Naive B cell (primary cell): ENCODE results near the gene KBTBD2. TPM values are rescaled to one million over a fixed set of nuclear protein-coding genes. Genes with fewer than 3 reads are reported as not detected.
"Not testable (repeated sequence)": the region's sequence is repeated elsewhere in the genome, so short reads cannot be mapped to it uniquely, and the experiment has no call there.

Experiments
- ATAC-seq, 2 donors: fragments of 150-1000 bp; cut with Tn5 transposase; 2 replicates each; pipeline ENCODE4 v1.10.0; 2021; ENCODE audit warnings: low read depth in 2 of 2, mild to moderate bottlenecking in 2 of 2, moderate library complexity in 2 of 2
- DNase-seq: peaks from one replicate; pipeline ENCODE4 v3.0.0; 2022
- H3K27ac Mint-ChIP-seq, 6 donors: one replicate each; pipeline ENCODE4 v1.8.0; 2020 to 2022; ENCODE audit warnings: mild to moderate bottlenecking in 6 of 6, mixed read lengths in 6 of 6, moderate library complexity in 5 of 6, inconsistent platforms in 2 of 6
- H3K27me3 Mint-ChIP-seq, 3 donors: one replicate each; pipeline ENCODE4 v1.8.0; 2021 to 2022; ENCODE audit warnings: mixed read lengths in 3 of 3, mild to moderate bottlenecking in 1 of 3
- H3K36me3 Mint-ChIP-seq, 2 donors: one replicate each; pipeline ENCODE4 v1.8.0; 2020 to 2022; ENCODE audit warnings: mixed read lengths in 2 of 2, inconsistent platforms in 1 of 2, mild to moderate bottlenecking in 1 of 2
- H3K4me1 Mint-ChIP-seq, 3 donors: one replicate each; pipeline ENCODE4 v1.8.0; 2020 to 2022; ENCODE audit warnings: mixed read lengths in 3 of 3, inconsistent platforms in 1 of 3, mild to moderate bottlenecking in 1 of 3, moderate library complexity in 1 of 3
- H3K4me3 Mint-ChIP-seq, 8 donors: one replicate each; pipeline ENCODE4 v1.8.0; 2020 to 2022; ENCODE audit warnings: mild to moderate bottlenecking in 8 of 8, mixed read lengths in 8 of 8, moderate library complexity in 8 of 8, inconsistent platforms in 2 of 8
- H3K9me3 Mint-ChIP-seq, 7 donors: one replicate each; pipeline ENCODE4 v1.8.0; 2020 to 2022; ENCODE audit warnings: mixed read lengths in 7 of 7, mild to moderate bottlenecking in 5 of 7, inconsistent platforms in 2 of 7, moderate library complexity in 1 of 7
- polyA plus RNA-seq, 6 donors: library from polyadenylated mRNA; unstranded; fragments of 300-500 nt; fragmentation: Illumina TruSeq; gene quantifications; one replicate each; pipeline ENCODE4 v1.2.3, GENCODE V29; 2021; ENCODE audit warnings: low read depth in 6 of 6

KBTBD2 gene
- polyA plus RNA-seq: 100 to 1,000 TPM in 1 of 6 donors, 10 to 100 TPM in 5; 29.8 to 112 (median 53.0) TPM

DNA sequence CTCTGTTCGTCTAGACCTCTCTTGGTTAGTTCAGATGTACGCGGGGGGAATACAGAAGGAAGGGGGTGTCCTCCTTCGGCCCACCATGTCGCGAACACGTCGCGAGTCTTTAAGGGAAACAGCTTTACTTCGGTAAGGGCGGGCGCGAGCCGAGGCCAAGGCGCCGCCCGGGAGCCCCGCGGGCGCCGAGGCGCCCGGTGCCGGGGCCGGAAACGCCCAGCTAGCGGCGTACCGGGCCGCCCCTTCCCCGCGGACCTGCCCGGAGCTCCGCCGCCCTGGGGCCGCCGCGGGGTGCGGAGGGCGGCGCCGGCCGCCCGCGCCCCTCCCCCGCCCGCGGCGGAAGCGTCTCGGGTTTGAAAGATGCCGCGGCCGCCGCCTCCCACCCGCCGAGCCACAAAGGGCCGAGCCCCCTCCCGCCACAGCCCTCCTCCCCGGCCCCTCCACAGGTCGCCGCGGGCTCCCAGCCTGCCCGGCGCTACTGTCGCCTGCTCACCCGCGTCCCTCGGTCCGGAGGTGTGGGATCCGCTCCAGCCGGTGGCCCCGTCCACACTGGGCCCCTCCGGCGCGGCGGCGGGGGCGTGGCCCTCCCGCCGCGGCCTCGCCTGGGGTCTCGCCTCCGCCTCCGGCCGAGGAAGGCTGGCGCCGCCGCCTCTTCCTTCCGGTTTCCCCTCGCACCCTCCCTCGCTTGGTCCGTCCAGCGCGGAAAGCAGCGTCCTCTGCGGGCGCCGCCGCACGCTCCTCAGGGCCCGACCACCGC is at the start of gene KBTBD2:
Gene KBTBD2, minus strand, starts transcription at position 718 of the 757 bp plus-strand sequence. CDS start 12,156 bp downstream, outside the sequence.
- Mint-ChIP-seq H3K36me3 (no peaks in the 10 kb centered on the region), H3K27me3 (peaks cover 0 to 4% (median 0%) of the 10 kb centered on the region in 3 donors), H3K4me1 (peaks cover 51 to 59% (median 53%) of the 10 kb centered on the region in 3 donors)

DNA sequence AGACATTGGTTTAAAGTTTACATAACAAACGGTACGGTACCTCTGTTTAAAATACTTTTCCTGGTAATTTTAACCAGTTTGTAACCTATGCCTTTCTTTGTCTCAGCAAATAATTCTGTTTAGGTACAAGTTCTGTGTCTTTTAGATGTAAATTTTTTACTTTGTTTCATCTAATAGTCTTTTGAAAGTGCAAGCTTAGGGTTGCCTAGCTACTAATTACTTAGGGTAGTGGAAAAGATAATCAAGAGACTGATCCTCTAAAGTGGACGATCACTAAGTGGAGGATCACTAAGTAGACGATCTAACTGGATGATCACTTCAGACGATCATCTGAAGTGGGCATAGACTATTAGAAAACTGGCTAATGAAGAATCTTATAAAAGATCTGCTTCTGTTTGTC is 49.6 kb upstream of the KBTBD2 start:
- no peaks in the 10 kb centered on the region for H3K36me3 Mint-ChIP-seq
- no peak for DNase-seq
- H3K27ac Mint-ChIP-seq: no peak overlapping the region
- H3K4me3 Mint-ChIP-seq: peak overlapping the region in 7 of 8 donors; percentile 94 to 99 (median 98)
- peaks cover 19 to 46% (median 23%) of the 10 kb centered on the region in 3 donors for H3K4me1 Mint-ChIP-seq
- peaks cover 0 to 4% (median 0%) of the 10 kb centered on the region in 3 donors for H3K27me3 Mint-ChIP-seq
- peaks cover 0 to 5% (median 0%) of the 10 kb centered on the region in 7 donors for H3K9me3 Mint-ChIP-seq
- ATAC-seq: no peak

More for the DNA sequence above, at the start of gene KBTBD2:
- ATAC-seq: peak; percentile 42 to 53
- no peaks in the 10 kb centered on the region for H3K9me3 Mint-ChIP-seq
- H3K27ac Mint-ChIP-seq: peak within 1 kb of the TSS; percentile 98 to 100 (median 100)
- H3K4me3 Mint-ChIP-seq: peak within 1 kb of the TSS; percentile 84 to 100 (median 98)
- peak; percentile 81 for DNase-seq

DNA sequence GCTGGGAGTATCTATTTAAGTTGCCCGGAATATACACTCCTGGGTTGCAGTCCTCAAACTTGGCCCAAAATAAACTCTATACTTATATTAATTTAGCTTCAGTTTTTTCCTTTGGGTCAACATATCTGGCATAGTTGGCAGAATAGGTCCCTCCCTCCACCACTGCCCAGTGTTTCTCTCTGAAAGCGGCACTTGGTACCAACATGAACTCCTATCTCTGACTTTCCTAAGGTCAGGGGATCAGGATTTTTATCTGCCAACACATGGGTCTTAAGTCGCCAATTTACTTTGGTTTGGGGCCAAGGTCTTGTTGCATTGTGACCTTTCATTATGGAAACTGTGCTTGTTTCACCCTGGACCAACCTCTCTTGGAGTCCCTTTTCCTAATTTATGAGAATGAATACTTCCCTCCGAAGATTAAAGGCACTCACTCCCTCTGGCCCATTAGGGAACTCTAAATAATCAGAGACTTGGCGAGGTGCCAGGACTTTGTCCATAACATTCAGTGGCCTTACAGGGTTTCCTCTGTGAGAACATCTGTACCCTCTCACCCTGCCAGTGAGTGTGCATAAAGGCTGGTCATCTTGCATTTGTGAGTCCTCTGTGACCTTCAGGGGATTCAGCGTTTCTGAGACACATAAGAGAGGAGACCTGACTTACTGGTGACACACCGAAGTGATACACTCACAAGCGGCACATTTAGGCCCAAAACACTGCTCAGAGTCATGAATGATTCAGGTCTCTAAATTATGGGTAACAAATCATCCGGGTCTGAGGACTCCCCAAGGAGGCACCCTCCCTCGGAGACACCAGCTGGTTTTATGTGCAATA is 46.0 kb upstream of the KBTBD2 start:
- ATAC-seq (no peak), DNase-seq (no peak)
- H3K9me3 Mint-ChIP-seq: no peaks in the 10 kb centered on the region
- peaks cover 19 to 52% (median 28%) of the 10 kb centered on the region in 3 donors for H3K4me1 Mint-ChIP-seq
- H3K4me3 Mint-ChIP-seq: peak overlapping the region in 1 of 8 donors; percentile 61
- H3K27me3 Mint-ChIP-seq: no peaks in the 10 kb centered on the region
- H3K27ac Mint-ChIP-seq: no peak overlapping the region
- no peaks in the 10 kb centered on the region for H3K36me3 Mint-ChIP-seq

DNA sequence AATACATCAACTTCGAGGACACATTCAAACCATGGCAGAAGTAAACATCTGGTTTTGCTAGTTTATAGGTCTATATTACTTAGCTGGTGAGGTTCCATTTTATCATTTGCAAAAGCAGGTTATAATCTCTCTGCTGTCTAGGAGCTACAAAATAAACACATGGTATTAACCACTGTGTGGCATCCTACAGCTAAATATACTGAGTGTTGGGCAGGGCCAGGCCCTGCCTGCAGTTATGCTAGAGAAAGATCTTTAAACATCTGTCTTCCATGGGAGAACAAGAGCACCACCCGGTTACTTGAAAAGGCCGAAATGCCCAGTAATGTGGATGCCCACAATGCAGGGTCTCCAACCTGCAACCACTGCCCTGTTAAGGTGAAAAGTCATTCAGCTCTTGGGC is 45.1 kb upstream of the KBTBD2 start:
- Mint-ChIP-seq H3K27me3 (no peaks in the 10 kb centered on the region), H3K4me1 (peaks cover 12 to 45% (median 19%) of the 10 kb centered on the region in 3 donors), H3K4me3 (no peak overlapping the region), H3K36me3 (peaks cover 0 to under 1% of the 10 kb centered on the region in 2 donors), H3K27ac (peak overlapping the region in 3 of 6 donors; percentile 49 to 55 (median 49)), H3K9me3 (no peaks in the 10 kb centered on the region)
- ATAC-seq (no peak), DNase-seq (no peak)

DNA sequence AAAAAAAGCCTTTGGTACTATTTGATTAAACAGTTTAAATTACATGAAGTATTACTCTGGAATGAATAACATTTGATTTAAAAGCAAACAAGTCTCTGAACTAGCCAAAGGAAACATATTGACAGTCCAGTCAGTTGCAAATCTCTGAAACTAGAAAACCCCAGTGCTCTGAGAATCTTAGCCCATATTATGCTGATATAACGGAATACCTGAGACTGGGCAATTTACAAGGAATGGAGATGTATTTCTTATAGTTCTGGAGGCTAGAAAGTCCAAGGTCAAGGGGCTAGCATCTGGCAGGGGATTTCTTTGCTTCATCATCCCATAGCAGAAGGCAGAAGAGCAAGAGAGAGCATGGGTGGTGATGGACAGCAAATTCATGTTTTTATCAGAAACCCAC is 44.0 kb upstream of the KBTBD2 start:
- Mint-ChIP-seq H3K9me3 (no peaks in the 10 kb centered on the region), H3K27ac (no peak overlapping the region), H3K4me3 (no peak overlapping the region), H3K36me3 (peaks cover 0 to 8% of the 10 kb centered on the region in 2 donors), H3K27me3 (no peaks in the 10 kb centered on the region), H3K4me1 (peaks cover 7 to 40% (median 15%) of the 10 kb centered on the region in 3 donors)
- ATAC-seq: no peak
- DNase-seq: no peak

DNA sequence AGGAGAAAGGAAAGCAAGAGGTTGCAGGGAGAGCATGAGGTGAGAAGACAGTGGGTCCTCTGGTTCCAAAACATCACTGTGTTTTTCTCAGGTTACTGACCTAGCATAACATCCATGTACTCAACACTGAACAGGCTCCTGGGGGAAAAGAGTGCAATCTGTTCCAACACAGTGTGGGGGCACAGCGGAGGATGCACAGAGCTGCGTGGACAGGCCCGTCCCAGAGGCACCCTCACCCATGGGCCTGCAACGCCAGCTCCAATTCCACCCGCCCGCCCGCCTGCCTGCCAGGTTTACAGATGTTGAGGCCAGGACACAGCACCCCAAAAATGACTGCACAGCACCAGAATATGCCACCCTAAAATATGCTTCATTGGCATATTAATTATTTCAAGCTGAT is 38.8 kb upstream of the KBTBD2 start:
- no peaks in the 10 kb centered on the region for H3K27me3 Mint-ChIP-seq
- ATAC-seq: no peak
- H3K4me3 Mint-ChIP-seq: no peak overlapping the region
- peaks cover 11 to 40% (median 28%) of the 10 kb centered on the region in 3 donors for H3K4me1 Mint-ChIP-seq
- DNase-seq: no peak
- peaks cover 8 to 16% of the 10 kb centered on the region in 2 donors for H3K36me3 Mint-ChIP-seq
- no peak overlapping the region for H3K27ac Mint-ChIP-seq
- H3K9me3 Mint-ChIP-seq: peaks cover 0 to 4% (median 0%) of the 10 kb centered on the region in 7 donors

DNA sequence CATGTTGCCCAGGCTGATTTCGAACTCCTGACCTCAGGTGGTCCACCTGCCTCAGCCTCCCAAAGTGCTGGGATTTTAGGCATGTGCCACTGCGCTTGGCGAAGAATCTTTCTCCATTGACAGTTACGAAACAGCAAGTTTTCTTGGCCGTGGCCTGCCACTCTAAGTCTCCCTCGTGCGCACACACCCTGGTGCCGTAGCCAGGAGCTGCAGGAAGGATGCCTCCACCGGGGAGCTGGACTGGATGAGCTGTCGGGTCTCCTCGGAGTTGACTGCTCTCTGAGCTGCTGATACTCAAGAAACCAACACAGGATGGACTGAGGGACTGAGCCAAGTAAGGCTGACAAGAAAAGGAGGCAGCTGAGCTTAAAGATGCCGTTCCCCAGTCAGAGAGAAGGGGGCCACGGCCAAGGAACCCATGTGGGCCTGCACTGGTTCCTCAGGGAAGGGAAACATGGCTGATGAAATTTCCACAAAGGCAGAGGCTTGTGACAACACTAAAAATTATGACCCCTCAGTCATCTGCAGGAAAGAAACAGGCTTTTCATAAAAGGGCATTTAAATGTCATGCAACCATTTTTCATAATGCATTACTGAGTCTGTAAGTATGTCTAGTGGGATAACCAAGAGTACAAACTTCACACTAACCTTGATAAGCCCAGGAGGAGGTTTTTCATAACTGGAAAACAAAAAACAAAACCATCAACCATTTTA is 38.0 kb upstream of the KBTBD2 start:
- Mint-ChIP-seq H3K4me3 (peak overlapping the region in 2 of 8 donors; percentile 30 to 89), H3K27me3 (no peaks in the 10 kb centered on the region), H3K27ac (peak overlapping the region in 2 of 6 donors; percentile 2 to 16), H3K9me3 (peaks cover 0 to 4% (median 0%) of the 10 kb centered on the region in 7 donors), H3K4me1 (peaks cover 11 to 40% (median 28%) of the 10 kb centered on the region in 3 donors), H3K36me3 (peaks cover 8 to 16% of the 10 kb centered on the region in 2 donors)
- ATAC-seq: no peak
- no peak for DNase-seq

DNA sequence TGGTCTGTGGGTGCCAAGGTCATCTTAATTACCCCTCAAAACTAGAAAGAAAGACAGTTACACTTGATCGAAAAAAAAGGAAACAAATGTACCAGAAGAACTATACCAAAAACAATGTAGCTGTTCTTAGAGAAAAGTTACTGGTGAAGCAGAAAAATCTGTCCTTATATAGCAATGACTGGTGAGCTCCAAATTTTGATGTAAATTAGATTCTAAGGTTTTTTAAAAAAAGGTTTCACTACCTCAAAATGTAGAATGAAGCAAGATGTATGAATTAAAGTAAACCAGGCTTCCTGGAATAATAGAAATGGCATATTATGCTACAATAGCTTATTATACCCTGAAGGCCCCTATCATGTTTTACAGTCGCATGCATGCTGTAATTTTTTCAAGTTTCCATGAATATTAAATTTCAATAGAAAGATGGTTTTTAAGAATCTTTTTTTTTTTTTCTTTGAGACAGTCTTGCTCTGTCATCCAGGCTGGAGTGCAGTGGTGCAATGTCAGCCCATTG is 37.3 kb upstream of the KBTBD2 start:
- H3K27ac Mint-ChIP-seq: peak overlapping the region in 5 of 6 donors; percentile 16 to 91 (median 90)
- H3K9me3 Mint-ChIP-seq: peaks cover 0 to 4% (median 0%) of the 10 kb centered on the region in 7 donors
- DNase-seq: peak; percentile 51
- peak; percentile 90 to 94 for ATAC-seq
- peaks cover 8 to 18% of the 10 kb centered on the region in 2 donors for H3K36me3 Mint-ChIP-seq
- no peaks in the 10 kb centered on the region for H3K27me3 Mint-ChIP-seq
- peak overlapping the region; percentile 4 to 89 (median 56) for H3K4me3 Mint-ChIP-seq
- peaks cover 11 to 40% (median 28%) of the 10 kb centered on the region in 3 donors for H3K4me1 Mint-ChIP-seq

DNA sequence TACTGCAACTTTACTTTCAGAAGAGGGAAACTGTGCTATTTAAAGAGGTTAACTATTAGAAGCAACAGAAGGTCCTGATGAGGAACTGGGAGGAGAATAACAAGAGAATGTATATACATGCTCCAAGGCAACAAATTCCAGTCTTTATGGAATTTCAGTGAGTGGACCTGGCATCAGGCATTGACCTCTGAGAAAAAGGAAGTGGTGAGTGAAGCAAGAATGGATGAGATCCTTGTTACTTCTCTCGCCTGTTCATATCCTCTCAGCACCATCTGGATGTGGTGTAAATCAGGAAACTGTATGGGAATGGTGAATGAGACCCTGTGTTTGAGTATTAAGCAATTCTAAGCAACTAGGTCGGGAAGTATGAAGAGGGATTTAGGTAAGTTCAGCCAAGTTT is 30.3 kb upstream of the KBTBD2 start:
- H3K27me3 Mint-ChIP-seq: no peaks in the 10 kb centered on the region
- no peak for DNase-seq
- ATAC-seq: no peak
- H3K36me3 Mint-ChIP-seq: peaks cover 15 to 24% of the 10 kb centered on the region in 2 donors
- peak overlapping the region in 1 of 6 donors; percentile 2 for H3K27ac Mint-ChIP-seq
- peaks cover 0 to 2% (median 0%) of the 10 kb centered on the region in 7 donors for H3K9me3 Mint-ChIP-seq
- no peak overlapping the region for H3K4me3 Mint-ChIP-seq
- peaks cover 4% of the 10 kb centered on the region in 3 donors for H3K4me1 Mint-ChIP-seq

DNA sequence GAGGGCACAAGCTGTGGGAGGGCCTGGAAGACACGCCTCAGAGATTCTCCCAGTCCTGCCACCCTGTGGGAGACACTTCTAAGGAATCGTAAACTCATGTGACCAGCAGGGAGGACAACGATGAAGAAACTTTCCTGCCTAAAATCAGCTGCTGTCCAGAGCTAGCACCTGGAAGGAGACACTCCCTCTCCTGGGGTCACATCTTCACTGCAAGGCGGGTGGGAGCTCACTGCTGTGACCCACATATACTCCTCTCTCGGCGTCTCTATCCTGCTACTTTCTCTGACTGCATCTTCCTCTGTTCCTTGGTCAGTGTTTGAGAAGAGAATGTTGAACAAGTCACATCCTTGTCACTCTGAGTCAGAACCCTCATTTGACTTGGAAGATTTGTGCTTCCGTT is 25.4 kb upstream of the KBTBD2 start:
- H3K36me3 Mint-ChIP-seq: peaks cover 21 to 22% of the 10 kb centered on the region in 2 donors
- not testable (repeated sequence) for H3K4me1 Mint-ChIP-seq, H3K9me3 Mint-ChIP-seq

DNA sequence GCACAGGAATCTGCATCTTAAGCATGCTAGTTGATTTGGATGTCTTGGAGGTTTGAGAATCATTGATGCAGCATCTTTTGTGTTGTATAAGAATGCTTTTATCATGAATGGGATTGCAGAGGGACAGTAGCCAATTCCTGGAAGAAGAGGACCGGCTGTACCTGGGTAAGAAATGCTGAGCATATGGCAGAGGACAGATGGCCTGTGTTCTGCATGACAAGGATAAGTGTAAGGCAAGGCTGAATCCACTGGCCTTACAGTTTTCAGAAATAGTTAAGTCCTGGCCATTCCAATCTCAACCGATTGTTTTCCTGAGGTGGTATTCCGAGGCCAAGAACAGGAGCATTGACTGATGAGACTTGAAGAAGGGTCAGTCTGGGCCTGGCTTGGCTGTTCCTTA is 24.4 kb upstream of the KBTBD2 start:
- Mint-ChIP-seq H3K36me3 (peaks cover 17 to 22% of the 10 kb centered on the region in 2 donors), H3K27me3 (no peaks in the 10 kb centered on the region), H3K9me3 (no peaks in the 10 kb centered on the region), H3K4me1 (no peaks in the 10 kb centered on the region), H3K27ac (peak overlapping the region in 2 of 6 donors; percentile 38 to 54), H3K4me3 (peak overlapping the region in 1 of 8 donors; percentile 3)
- no peak for DNase-seq
- no peak for ATAC-seq

More for the DNA sequence above, 25.4 kb upstream of the KBTBD2 start:
- peak overlapping the region in 1 of 6 donors; percentile 56 for H3K27ac Mint-ChIP-seq
- peak overlapping the region in 2 of 8 donors; percentile 30 to 55 for H3K4me3 Mint-ChIP-seq
- ATAC-seq, H3K27me3 Mint-ChIP-seq, DNase-seq: not testable (repeated sequence)

DNA sequence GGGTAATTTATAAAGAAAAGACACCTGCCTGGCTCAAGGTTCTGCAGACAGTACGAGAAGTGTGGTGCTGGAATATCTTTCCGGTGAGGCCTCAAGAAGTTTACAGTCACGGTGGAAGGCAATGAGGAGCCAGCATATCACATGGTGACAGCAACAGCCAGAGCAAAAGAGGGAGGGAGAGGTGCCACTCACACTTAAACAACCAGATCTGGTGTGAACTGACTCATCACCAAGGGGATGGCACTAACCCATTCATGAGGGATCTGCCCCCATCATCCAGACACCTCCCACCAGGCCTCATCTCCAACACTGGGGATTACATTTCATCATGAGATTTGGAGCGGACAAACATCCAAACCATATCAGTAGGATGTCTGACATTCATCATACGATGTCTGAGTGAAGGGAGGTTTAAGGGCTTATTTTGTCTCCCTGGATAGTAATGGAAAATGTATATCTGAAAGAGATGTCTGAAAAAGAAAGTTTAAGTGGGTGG is 23.5 kb upstream of the KBTBD2 start:
- Mint-ChIP-seq H3K27me3 (no peaks in the 10 kb centered on the region), H3K27ac (peak overlapping the region in 2 of 6 donors; percentile 5 to 26)
- ATAC-seq: no peak

More for the DNA sequence above, 23.5 kb upstream of the KBTBD2 start:
- Mint-ChIP-seq H3K36me3 (peaks cover 17 to 22% of the 10 kb centered on the region in 2 donors), H3K4me3 (no peak overlapping the region), H3K9me3 (no peaks in the 10 kb centered on the region), H3K4me1 (no peaks in the 10 kb centered on the region)
- no peak for DNase-seq
